NCI-H2196 treated with DMSO at 0.1 percent for 48 hours (cell line): ENCODE measurements around the gene AR.
"Not testable (repeated sequence)": the region's sequence is repeated elsewhere in the genome, so short reads cannot be mapped to it uniquely, and the experiment has no call there.

Source experiments
- DNase-seq: peaks from one replicate; lab custom pipeline; 2025; ENCODE audit not compliant: unreplicated experiment; lab: John Stamatoyannopoulos, UW

The AR gene

DNA sequence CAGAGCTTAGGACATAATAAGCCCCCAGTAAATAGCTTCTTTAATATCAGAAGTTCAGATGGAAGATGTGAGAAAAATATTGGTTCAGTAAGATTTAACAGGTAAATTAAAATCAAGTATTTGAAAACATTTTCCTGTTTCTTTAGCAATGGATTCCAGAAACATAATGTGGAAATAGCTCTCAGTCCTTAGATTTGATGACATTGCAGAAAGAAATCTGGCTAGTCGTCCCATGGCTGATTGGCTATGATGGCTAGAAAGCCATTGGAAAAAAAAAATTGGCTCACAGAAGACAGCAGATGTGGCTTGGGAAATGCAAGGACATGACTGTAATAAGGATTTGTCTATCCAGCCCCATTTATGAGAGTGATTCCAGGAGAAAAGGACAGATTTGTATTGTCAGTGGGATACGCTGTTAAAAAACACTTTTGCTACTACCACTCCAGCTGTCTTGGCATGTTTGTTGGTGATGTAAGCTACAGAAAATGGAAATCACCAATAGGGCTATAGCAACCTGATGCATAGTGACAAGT is 78.3 kb downstream of the AR start:
- no peak for DNase-seq

DNA sequence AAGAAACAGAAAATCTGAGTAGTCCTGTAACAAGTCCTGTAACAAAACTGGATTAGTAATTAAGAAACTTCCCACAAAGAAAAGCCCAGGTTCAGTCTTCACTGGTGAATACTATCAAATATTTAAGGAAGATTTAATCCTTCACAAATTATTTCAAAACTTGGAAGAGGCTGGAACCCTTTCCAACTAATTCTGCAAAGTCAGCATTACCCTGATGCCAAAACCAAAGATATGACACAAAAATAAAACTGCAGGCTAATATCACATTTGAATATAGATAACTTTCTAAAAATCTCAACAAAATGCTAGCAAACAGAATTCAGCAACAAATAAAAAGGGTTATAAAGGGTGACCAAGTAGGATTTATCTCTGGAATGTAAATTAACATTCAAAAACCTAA is 80.5 kb downstream of the AR start:
- no peak for DNase-seq

DNA sequence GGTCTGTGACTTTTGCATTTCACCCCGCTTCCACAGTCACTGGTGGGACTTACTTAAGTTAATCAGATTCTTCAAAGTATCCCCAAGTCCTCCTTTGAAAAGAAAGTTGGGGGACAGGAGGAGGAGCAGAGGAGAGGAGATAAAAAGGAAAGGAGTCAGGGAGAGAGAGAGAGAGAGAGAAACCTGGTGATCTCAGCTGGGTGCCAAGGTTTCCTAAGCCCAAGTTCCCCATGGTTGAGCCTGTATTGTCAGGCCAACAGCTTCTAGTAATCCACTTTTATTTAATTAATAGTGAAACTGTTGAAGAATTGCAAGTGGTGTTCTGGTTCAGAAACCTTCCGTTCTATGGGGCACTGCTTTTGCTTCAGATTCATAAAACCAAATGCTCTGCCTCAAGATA is 91.6 kb downstream of the AR start:
- no peak for DNase-seq

DNA sequence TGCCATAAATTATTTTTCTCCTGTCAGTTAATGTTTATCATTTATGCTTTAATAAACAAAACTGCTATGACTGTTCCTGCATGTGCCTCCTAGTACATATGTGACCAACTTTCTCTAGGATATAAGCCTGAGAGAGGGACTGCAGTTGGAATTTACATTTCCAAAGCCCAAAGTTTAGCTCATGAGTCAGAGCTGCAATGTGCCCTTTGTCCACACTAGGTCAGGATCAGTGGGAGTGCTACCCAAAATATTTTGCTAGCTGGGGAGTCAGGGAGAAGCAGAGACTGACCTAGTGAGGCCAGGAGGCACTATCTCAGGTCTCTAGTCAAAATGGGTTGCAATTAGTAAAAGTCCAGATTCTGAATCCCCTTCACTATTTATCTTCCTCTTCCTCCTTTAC is 92.7 kb downstream of the AR start:
- no peak for DNase-seq

DNA sequence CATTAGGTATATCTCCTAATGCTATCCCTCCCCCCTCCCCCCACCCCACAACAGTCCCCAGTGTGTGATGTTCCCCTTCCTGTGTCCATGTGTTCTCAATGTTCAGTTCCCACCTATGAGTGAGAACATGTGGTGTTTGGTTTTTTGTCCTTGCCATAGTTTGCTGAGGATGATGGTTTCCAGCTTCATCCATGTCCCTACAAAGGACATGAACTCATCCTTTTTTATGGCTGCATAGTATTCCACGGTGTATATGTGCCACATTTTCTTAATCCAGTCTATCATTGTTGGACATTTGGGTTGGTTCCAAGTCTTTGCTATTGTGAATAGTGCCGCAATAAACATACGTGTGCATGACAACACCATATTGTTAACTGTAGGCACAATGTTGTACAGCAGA is 93.5 kb downstream of the AR start:
- not testable (repeated sequence) for DNase-seq

DNA sequence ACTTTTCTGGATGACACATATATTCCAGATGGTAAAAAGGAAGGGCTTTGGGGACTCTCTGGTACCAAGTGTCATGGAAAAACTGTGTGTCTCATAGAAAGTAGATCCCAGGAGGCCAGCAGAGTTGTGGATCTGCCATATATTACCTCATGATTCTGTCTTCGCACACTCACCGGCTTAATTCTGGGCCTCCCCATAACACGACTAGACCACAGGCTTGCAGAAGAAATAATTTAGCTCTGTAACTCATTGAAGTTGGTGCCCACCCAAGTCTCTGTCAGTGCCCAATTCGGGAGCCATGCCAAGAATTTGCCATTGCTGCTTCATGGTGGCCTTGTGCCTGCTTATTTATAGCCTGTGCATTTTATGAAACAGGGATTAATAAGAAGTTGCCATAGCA is 104.5 kb downstream of the AR start:
- DNase-seq: no peak

DNA sequence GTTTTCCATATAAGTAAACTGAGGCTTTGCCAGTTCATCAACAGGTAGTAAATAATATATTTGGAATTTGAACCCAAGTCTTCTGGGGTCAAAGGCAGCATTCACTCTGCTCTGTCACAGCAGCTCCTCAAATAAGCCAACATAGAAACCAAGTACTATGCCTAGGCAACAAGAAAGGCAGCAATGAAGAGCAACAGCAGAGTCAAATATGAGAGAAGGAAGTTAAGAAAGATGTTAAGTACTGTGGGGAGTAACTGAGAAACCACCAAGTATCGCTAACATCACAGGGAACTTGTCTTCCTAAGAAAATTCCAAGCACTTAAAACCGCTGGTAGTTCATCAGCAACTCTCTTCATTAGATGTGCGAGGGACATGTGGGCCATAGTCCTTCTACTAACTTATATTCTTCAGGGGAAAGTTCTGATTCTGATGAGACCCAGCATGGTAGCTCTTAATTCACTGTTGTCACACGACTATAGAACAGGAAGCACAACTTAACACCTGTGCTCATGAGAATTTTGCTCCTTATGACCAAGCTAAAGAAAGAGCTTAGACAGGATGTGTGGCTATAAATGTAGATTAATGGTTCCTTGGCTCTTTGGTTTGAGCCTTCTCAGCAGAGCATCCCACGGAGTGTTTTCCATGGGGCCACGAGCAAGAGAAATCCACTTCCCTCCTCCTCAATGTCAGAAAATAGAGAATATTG is 107.8 kb downstream of the AR start:
- DNase-seq: no peak

DNA sequence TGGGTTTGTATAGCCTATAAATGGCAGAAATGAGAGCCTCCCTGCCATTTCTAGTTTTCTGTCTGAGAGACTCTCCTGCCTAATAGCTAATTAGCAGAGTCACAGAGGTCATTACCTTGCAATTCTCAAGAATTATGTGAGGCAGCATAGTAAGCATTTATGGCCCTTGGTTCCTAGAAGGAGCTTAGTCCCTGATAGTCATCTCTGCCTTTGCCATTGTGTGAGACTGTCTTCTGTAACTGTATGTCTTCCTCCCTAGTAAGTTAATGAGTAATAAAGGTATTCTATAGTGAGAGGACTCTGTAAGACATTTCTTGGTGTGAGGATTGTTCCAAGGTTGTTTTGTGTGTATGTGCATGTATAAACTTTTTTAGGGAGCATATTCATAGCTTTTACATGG is 108.7 kb downstream of the AR start:
- no peak for DNase-seq

DNA sequence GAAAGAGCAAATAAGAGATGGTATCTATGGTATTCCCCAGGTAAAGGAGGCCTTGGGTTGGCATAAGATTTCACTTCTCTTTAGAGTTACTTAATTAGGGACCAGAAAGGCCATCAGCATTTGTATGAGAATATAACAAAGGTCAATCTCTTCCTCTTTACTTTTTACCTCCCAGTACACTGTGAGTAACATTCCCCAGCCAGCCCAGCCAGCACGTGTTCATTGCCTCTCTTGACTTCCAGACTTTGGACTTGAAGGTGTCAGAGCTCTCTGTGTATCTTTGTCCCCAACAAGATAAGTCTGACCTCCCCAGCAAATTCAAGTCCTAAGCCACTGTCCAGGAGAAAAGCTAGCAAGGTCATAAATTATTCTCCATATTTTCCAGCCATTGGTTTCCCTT is 110.5 kb downstream of the AR start:
- DNase-seq: no peak

DNA sequence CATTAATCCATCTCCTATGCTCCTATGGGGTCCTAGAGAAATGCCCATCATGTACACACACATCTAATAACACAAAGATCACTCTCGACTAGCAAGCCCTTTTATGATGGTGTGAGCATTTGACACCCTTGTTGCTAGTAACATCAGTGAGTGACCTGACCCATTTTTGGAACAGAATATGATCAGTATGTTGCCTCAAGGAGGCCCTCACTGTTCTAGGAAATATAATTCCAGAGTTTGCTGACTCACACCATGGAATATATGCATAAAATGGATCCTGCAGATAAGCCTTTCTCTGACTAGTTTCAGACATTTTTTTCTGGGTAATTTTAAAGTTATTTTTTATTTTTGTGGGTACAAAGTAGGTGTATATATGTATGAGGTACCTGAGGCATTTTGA is 121.8 kb downstream of the AR start:
- no peak for DNase-seq

DNA sequence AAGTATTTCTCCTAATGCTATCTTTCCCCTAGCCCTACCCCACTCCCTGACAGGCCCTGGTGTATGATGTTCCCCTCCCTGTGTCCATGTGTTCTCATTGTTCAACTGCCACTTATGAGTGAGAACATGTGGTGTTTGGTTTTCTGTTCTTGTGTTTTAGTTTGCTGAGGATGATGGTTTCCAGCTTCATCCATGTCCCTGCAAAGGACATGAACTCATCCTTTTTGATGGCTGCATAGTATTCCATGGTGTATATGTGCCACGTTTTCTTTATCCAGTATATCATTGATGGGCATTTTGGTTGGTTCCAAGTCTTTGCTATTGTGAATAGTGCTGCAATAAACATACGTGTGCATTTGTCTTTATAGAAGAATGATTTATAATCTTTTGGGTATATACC is 126.9 kb downstream of the AR start:
- not testable (repeated sequence) for DNase-seq

DNA sequence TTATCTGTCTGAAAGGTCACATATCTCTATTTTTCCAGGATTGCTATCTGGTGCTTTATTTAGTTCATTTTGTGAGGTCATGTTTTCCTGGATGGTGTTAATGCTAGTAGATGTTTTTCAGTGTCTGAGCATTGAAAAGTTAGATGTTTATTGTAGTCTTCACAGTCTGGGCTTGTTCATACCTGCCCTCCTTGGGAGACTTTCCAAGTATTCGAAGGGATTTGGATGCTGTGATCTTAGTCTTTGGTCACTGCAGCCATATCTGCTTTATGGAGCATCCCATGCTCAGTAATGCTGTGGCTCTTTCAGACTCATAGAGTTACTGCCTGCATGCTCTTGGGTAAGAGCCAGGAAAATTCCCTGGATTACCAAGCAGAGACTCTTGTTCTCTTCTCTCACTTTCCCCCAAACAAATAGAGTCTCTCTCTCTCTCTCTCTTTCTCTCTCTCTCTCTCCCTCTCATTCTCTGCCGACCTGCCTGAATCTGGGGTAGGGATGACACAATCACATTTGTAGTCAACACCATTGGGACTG is 130.0 kb downstream of the AR start:
- DNase-seq: no peak

DNA sequence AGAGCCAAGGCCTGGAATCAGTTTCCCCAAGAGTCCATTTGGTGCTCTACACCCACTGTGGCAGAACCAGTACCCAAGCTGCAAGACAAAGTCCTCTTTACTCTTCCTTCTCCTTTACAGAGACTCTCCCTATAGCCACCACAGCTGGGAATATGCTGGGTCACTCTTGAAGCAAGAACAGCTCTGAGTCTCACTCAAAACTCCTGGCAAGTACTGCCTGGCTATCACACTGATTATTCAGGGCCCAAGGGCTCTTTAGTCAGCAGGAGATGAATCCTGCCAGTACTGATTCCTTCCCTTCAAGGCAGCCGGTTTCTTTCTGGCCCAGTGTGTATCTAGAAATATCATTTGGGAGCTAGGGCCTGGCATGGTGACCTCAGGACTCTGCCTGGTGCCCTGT is 130.9 kb downstream of the AR start:
- DNase-seq: no peak

DNA sequence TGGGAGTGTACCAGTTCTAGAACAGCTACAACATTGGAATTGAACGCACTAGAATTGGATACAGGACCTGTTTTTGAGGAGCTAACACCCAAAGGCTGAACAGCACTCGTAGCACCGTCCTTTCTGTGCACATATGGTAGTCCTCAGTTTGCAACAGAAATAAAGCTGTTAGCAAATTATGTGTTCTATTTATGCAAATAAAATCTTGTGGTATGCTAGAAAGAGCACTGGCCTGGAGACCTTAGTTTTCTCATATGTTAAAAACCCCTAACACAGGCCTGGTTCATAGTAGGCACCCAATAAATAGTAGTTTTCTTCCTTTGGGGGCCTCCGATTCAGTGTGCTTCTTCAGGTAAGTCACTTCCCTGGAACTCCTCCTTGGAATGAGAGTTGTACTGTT is 140.3 kb downstream of the AR start:
- DNase-seq: no peak

DNA sequence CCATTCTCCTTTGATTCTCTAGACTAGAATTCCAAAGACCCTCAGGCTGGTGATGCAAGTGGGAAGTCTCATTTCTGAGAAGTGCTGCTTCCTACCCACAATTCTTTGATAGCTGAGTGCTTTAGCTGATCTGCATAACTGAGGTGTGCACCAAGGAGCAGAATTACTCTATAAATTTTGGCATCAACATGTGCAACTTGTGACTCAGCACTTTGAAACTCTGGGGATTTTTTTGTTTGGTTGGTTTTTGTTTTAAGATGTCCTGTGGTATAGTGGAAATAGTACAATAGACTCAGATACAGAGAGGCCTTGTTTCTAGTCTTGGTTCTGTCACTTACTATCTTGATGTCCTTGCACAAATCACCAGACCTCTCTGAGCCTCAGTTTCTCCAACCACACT is 148.4 kb downstream of the AR start:
- DNase-seq: no peak

DNA sequence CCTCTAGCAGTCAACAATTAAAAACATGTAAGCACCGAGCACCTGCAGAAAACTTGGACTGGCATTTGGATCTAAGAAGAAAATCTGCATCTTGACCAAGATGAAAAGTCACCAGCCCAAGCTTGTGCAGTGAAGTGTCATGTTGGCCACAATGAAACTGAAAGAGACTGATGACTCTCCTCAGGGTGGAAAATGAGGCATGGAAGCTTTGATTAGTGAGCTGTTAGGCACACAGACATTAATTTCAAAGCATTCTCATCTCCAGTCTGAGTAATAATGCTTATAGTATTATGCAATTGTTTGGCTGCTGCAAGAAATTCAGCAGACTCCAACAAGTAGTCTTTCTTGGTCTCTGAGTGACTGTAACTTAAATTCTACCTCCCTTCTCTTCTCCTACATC is 150.1 kb downstream of the AR start:
- DNase-seq: no peak

DNA sequence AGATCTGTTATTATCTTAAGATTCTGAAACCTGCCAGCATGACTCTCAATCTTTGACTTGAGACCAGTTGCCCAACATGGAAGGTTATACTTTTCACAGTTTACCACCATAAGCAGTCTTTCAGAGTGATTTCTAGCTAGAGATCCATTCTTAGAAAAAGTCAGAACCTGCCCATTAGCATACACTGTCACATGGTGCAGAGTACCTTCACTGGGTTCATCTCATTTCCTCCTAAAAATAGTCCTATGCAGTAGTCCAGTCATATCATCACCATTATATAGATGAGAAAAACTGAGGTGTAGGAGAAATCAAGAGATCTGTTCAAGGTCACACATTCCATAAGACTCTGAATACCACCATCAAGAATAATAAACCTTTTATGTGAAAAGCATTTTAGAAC is 153.6 kb downstream of the AR start:
- no peak for DNase-seq

DNA sequence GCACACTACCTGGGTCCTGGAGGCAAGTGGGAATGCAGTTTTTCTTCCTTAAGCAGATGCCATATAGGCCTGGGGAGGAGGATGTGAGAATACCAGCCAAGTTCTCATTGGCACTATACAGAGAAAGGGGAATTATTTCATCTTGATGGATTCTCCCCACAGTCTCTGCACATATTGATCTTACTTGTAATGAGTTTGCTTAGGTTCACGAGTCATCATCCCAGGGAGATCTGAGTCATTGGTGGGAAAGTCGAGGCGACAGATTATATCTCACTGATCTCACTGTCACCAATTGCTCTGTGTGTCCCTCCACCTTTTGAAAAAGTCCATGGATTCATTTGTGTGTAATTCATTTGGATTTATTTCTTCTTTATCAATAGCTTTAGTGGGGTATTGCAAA is 156.8 kb downstream of the AR start:
- no peak for DNase-seq

DNA sequence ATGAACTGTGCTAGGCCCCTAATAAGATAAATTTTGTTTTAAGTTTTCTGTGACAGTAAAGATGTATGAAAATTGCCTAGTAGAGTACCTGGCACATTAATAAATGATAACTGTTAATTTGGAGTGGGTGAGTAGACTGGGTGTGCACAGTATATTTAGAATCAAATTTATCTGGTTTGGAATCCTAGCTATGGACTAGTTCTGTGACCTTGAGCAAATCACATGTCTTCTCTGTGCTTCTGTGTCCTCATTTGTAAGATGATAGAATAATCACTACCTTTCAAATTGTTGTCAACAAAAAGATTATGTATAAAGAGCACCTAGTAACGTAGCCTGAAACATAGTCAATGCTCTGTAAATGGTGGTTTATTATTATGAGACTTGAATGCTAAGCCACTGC is 170.2 kb downstream of the AR start:
- DNase-seq: no peak

DNA sequence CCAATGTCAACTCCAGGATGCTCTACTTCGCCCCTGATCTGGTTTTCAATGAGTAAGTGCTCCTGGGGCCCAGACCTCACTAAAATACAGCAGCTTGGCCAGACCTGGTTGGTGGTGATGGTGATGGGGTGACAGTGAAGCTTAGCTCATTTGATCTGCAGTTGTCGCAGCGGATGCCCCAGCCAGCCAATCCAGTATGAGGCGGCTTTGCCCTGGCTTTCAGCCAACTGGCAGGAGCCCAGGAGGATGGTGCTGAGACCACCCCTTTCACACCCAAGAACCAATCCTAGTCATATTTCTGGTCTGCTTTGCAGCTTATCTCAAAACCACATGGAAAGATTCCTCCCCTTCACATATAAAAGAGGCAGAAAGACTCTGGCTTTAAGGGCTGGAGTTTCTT is 173.8 kb downstream of the AR start:
- no peak for DNase-seq

DNA sequence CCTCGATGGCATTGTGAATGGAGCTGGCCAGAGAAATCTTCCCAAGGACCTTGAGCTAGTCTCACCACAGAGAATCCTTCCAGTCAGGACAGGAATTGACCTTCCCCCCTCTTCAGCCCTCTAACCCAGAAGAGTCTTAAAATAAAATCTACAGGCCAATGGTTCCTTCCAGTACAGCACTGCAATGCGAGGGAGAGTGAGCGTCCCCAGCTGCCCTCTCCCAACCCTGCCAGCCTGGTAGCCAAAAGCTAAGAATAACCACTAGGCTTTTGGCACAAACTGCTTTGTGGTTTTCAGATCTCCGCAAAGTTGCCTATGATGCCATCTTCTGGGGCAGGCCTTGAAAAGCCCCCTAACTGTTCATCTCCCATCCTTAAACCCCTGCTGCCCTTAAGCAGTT is 175.1 kb downstream of the AR start:
- DNase-seq: no peak

DNA sequence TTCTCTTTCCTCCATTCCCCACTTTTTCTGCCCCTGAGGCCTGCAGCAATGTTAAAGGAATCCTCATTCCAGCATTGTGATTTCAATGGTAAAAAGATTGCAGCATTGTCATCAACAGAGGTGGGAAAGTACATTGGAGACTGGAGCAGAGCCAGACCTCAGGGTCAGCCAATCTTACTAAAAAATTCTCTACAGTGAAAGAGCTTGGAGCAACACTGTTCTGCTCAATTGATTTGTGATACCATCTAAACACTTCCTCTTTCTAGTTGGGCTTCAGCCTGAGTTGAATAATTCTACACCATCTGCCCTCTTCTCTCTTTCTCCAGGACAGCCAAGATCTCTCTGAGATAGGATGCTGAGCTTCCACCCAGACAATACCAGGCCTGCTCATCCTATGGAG is 176.5 kb downstream of the AR start:
- DNase-seq: no peak

DNA sequence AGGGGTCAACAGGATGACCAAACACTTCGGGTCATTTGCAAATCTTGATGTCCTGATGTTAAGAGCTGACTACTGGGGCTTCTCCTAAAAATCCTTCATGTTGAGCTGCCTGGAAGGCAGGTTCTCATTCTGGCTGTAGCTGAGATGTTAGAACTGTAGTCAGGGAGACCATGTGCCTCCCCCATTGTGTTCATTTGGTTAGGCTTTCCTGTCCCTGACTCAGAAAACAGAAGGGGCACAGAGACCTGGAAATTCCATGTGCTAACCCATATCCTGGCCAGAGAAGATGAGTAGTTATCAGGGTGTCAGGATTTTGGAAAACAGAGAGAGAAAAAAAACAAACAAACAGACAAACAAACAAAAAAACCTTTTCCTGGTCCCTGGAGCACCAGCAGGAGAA is 177.5 kb downstream of the AR start:
- DNase-seq: no peak
